Measurements from ENCODE around the gene KCTD17.

GRCh38 chr22:37054600-37055365, 3.2 kb downstream of the KCTD17 start:
- no peak for TF ChIP-seq CTCF (conservative IDR thresholded peaks at IDR 0.05)
- no peak for TF ChIP-seq ZFX (IDR thresholded peaks at IDR 0.05)

Measured in C4-2B (cell line).